Epithelial cell of esophagus (primary cell): ENCODE measurements around the gene ALDH18A1.
"Not testable (repeated sequence)": the region's sequence is repeated elsewhere in the genome, so short reads cannot be mapped to it uniquely, and the experiment has no call there.

Experiments used
- DNase-seq: peaks from one replicate; pipeline ENCODE4 v3.0.0; 2010; ENCODE audit warnings: low read depth
- H3K4me3 ChIP-seq: 2 replicates; pipeline ENCODE4 v1.5.1; 2011; ENCODE audit warnings: mild to moderate bottlenecking, low read length, control low read depth
- TF ChIP-seq, protein P1 (sequence below): IDR thresholded peaks from 2 replicates; pipeline ENCODE4 v1.5.1; 2011; ENCODE audit warnings: low read depth, mild to moderate bottlenecking, low read length, control low read depth, inconsistent platforms; ENCODE audit not compliant: insufficient read depth; ENCODE audit errors: missing control alignments

Gene ALDH18A1

DNA sequence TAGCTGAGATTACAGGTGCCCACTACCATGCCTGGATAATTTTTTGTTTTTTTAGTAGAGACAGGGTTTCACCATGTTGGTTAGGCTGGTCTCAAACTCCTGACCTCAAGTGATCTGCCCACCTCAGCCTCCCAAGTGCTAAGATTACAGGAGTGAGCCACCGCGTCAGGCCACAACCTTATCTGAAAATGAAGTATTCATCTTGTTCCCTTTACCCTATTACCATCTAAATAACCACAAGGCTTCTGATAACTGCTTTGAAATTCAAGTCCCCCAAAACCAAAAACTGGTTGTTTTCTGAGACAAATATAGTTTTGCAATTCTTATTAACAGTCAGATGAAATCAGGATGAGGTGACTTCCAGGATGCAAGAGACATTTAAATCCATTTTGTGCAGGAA is 34.8 kb upstream of the ALDH18A1 start:
- TF ChIP-seq, protein P1, sequence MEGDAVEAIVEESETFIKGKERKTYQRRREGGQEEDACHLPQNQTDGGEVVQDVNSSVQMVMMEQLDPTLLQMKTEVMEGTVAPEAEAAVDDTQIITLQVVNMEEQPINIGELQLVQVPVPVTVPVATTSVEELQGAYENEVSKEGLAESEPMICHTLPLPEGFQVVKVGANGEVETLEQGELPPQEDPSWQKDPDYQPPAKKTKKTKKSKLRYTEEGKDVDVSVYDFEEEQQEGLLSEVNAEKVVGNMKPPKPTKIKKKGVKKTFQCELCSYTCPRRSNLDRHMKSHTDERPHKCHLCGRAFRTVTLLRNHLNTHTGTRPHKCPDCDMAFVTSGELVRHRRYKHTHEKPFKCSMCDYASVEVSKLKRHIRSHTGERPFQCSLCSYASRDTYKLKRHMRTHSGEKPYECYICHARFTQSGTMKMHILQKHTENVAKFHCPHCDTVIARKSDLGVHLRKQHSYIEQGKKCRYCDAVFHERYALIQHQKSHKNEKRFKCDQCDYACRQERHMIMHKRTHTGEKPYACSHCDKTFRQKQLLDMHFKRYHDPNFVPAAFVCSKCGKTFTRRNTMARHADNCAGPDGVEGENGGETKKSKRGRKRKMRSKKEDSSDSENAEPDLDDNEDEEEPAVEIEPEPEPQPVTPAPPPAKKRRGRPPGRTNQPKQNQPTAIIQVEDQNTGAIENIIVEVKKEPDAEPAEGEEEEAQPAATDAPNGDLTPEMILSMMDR, result no peak
- DNase-seq, result no peak
- no peak overlapping the region for H3K4me3 ChIP-seq

DNA sequence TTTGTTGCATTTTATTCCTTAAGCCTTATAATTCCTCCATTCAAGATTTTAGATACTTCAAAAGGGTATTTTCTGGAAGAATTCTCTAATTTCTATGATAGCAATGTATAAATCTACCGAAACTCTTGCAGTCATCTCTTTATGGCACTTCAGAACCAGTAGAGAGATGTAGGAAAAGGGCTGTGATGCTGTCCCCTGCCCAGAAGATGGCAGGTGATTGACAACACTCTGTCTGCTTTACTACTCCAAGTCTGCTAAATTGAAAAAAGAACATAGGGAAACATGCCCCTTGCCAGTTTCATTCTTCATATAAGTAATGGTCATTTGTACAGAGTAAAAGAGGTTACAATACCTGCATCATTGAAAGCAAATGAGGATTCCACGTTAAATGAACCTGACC is 32.1 kb upstream of the ALDH18A1 start:
- TF ChIP-seq, protein P1, result peak; percentile 20
- no peak for DNase-seq
- H3K4me3 ChIP-seq, result no peak overlapping the region

DNA sequence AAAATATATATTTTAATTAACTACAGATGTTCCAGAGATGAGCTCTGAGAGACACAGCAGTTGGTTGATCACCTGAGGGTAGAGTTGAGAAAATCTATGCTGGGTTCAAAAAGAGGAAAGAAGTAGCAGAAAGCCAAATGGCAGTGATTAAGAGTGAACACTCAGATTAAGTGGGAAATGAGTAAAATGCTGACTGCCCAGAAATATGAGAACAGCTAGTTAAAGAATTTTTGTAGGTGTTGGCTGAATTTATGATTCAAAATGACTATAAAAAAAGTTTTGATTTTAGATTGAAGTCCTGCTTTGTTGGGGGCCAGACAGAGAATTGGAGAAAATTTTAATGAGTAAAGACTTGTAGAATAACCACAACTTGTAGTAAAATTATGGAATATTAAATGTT is 27.5 kb upstream of the ALDH18A1 start:
- TF ChIP-seq, protein P1, result no peak
- no peak overlapping the region for H3K4me3 ChIP-seq
- DNase-seq, result no peak

DNA sequence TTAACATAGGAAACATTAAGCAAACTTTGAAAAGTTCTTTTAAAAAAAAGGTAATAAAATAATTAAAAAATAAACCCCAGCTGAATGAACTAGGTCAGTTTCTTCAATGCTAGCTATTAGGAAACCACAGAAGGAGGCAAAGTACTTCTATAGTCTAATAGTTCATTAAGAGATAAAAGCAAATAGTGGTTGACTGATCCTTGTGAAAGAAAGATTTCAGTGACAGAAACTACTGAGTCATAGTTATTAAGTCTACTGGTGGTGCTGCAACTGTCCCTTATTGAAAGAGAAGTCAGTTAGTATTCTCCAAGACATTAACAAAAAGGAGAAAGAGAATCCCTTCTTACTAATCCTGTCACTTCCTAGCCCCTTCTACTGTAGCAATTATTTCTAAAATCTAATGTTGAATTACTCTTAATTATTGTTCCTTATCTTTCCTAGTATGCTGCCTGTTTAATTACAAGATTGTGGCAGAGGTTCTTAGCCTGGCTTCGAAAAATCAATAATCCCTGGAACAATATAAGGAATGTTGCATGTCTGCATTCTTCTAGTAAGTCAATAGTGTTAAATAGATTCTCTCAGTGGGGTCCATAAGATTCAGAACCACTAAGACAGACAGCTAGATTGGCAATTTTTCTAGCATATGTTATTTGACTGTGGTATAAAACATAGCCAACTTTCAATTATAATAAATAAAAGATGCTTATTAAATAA is 19.0 kb upstream of the ALDH18A1 start:
- H3K4me3 ChIP-seq, result no peak overlapping the region
- TF ChIP-seq, protein P1, result no peak
- DNase-seq, result peak; percentile 9

DNA sequence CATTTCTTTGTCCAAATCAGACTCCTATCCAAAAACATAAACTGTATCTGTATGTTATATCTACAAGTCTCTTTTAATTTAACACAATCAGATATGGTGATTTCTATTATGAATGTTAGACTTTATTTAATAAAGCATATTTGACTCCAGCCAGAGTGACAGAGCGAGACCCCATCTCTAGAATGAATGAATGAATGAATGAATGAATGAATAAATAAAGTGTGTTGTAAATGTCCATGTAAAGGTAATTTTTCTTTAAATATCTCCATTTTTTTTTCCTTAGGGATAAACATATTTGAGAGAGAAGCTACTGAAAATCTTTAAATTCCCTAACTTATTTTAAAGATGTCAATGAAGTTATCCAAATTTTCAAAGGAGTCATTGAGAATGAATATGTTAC is 18.1 kb upstream of the ALDH18A1 start:
- TF ChIP-seq, protein P1, result no peak
- H3K4me3 ChIP-seq, result no peak overlapping the region
- no peak for DNase-seq

DNA sequence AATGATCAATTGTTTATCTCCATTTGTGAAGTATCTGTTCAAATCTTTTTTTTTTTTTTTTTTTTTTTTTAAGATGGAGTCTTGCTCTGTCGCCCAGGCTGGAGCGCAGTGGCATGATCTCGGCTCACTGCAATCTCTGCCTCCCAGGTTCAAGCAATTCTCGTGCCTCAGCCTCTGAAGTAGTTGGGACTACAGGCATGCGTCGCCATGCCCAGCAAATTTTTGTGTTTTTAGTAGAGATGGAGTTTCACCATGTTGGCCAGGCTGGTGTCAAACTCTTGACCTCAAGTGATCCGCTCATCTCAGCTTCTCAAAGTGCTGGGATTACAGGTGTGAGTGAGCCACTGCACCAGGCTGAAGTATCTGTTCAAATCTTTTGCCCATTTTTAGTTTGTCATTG is 16.1 kb upstream of the ALDH18A1 start:
- not testable (repeated sequence) for H3K4me3 ChIP-seq, DNase-seq

DNA sequence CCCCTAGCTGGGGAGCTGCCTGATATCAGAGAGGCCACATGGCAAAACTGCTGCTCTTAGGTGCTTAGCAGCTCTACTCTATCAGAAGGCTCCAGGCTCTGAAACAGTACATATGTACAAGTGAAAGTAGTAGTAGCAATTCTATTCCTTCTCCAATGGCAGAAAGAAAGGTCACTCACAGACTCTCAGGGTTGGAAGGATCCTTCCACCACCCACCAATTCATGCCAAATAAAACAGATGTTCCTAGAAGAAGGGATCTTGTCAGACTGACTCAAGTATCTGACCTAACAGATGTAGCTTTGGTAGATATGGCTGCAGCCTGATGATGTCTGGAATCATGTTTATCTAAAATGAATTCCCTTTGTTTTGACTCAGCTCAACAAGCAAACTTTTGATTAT is 8.0 kb upstream of the ALDH18A1 start:
- H3K4me3 ChIP-seq, result no peak overlapping the region
- no peak for DNase-seq
- TF ChIP-seq, protein P1, result no peak
